ENCODE results near the gene MAML2.
A peak's percentile ranks its signal among the peaks of the same experiment; 100 is the strongest.

Gene MAML2

DNA sequence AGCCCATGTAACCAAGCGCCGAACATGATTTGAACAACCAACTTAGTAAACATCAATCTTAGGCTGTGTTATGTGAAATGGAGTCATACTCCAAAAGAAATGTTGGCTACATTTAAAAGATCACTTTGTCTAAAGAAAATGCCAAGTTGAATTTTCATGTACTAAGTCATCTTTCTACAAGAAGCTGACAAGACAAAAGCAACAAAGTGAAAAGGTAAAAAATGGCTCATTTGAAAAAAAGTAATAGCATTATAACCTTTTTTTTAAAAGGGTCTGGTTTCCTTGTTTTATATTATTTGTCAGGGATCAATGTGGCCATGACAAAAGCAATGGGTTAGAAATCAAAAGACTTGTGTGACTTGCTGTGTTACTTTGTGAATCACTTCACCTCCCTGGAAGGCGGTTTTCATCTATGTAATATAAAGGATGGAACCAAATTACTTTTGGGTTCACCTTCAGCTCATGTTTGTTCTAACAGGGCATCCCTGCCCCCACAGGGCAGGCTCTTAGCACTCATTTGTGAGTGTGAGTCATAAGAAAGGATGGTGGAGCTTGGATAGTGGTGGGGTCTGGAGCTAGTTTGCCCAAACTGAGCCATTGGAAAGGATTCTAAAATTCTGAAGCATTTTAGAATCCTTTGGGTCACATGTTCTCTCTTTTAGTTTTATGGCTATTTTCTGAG, 287.1 kb downstream of the MAML2 start:
- H3K4me1 ChIP-seq (ENCODE audit: low read length), result peaks cover 42% of the 10 kb centered on the region
- no peak overlapping the region for H3K4me2 ChIP-seq (ENCODE audit: low read depth, low read length)
- no peak for DNase-seq

DNA sequence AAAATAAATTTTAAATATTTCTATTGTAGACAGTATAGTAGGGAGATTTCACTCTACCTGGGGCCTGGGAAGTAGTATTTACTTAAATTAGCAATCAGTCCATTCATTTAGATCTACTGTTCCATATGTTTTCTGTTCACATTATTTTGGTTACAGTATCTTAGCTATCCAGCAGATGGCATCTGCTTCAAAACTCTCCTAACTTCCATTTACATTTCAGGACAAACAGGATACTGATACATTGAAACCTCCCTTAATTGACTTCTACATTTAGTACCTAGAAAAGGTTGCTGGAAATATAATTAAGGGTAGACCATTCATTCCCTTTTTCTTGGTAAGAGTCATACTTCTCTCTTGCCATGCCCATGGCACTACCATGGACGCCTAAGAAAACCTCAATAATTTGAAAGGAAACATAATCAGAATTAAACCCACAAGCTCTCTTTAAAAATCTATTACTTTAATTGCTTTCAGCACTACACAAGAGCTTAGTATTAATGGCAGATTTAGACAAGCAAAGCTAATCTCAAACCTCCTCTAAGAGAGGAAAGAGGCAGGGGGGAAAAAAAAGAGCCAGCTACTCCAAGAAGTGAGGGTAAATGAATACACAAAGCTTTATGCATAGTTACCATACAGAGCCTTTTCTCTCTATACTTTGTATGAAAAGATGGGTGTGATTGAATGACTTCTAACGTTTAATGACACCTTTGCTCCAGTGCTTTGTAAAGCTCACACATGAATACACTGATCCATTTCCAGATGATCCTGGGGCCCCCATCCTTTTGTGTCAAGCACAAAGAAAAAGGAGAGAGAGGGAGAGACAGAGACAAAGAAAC, 287.9 kb downstream of the MAML2 start:
- H3K4me1 ChIP-seq (ENCODE audit: low read length), result peaks cover 49% of the 10 kb centered on the region
- DNase-seq, result peak; percentile 23
- H3K9me3 ChIP-seq (replicated peaks; ENCODE audit: insufficient read depth, low read length), result no peaks in the 10 kb centered on the region
- H3K36me3 ChIP-seq (replicated peaks; ENCODE audit: insufficient read depth, low read length), result no peaks in the 10 kb centered on the region
- no peak overlapping the region for H3K27ac ChIP-seq (ENCODE audit: low read length)
- no peaks in the 10 kb centered on the region for H3K27me3 ChIP-seq (replicated peaks; ENCODE audit: insufficient read depth, low read length)
- no peaks in the 10 kb centered on the region for H3K9me2 ChIP-seq (replicated peaks; ENCODE audit: insufficient read depth, low read length)
- TF ChIP-seq, protein P1, sequence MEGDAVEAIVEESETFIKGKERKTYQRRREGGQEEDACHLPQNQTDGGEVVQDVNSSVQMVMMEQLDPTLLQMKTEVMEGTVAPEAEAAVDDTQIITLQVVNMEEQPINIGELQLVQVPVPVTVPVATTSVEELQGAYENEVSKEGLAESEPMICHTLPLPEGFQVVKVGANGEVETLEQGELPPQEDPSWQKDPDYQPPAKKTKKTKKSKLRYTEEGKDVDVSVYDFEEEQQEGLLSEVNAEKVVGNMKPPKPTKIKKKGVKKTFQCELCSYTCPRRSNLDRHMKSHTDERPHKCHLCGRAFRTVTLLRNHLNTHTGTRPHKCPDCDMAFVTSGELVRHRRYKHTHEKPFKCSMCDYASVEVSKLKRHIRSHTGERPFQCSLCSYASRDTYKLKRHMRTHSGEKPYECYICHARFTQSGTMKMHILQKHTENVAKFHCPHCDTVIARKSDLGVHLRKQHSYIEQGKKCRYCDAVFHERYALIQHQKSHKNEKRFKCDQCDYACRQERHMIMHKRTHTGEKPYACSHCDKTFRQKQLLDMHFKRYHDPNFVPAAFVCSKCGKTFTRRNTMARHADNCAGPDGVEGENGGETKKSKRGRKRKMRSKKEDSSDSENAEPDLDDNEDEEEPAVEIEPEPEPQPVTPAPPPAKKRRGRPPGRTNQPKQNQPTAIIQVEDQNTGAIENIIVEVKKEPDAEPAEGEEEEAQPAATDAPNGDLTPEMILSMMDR (IDR thresholded peaks at IDR 0.05; ENCODE audit: low read length), result peak; percentile 58
- TF ChIP-seq EZH2 (optimal IDR thresholded peaks at IDR 0.05; ENCODE audit: low read depth, low read length), result no peak
- TF ChIP-seq EZH2phosphoT487 (IDR thresholded peaks at IDR 0.05; ENCODE audit: low read length), result no peak
- H2AFZ ChIP-seq (ENCODE audit: low read length), result no peak overlapping the region
- H3K4me3 ChIP-seq (ENCODE audit: low read length), result no peak overlapping the region
- 0 out of 2 replicates have a peak, but pooled peaks cover 4% of the 10 kb centered on the region for H3K79me2 ChIP-seq (ENCODE audit: low read length)
- peaks cover 8% of the 10 kb centered on the region; the same call in 1 of the 2 replicates for H3F3A ChIP-seq (ENCODE audit: insufficient read depth, low read length)
- no peak overlapping the region for H3K9ac ChIP-seq (ENCODE audit: low read length)
- H4K20me1 ChIP-seq (ENCODE audit: insufficient read depth, low read length), result no peaks in the 10 kb centered on the region
- no peak overlapping the region for H3K4me2 ChIP-seq (ENCODE audit: low read depth, low read length)

More for the DNA sequence above, 287.1 kb downstream of the MAML2 start:
- Histone ChIP-seq H3K9ac (ENCODE audit: low read length) (no peak overlapping the region), H3F3A (ENCODE audit: insufficient read depth, low read length) (peaks cover 8% of the 10 kb centered on the region; the same call in 1 of the 2 replicates), H4K20me1 (ENCODE audit: insufficient read depth, low read length) (no peaks in the 10 kb centered on the region), H3K9me2 (replicated peaks; ENCODE audit: insufficient read depth, low read length) (no peaks in the 10 kb centered on the region), H2AFZ (ENCODE audit: low read length) (no peak overlapping the region), H3K27me3 (replicated peaks; ENCODE audit: insufficient read depth, low read length) (no peaks in the 10 kb centered on the region), H3K79me2 (ENCODE audit: low read length) (no peaks in the 10 kb centered on the region), H3K27ac (ENCODE audit: low read length) (no peak overlapping the region), H3K36me3 (replicated peaks; ENCODE audit: insufficient read depth, low read length) (no peaks in the 10 kb centered on the region), H3K9me3 (replicated peaks; ENCODE audit: insufficient read depth, low read length) (no peaks in the 10 kb centered on the region), H3K4me3 (ENCODE audit: low read length) (no peak overlapping the region)
- TF ChIP-seq EZH2 (optimal IDR thresholded peaks at IDR 0.05; ENCODE audit: low read depth, low read length), result no peak
- TF ChIP-seq, protein P1 (IDR thresholded peaks at IDR 0.05; ENCODE audit: low read length), result no peak
- TF ChIP-seq EZH2phosphoT487 (IDR thresholded peaks at IDR 0.05; ENCODE audit: low read length), result no peak

DNA sequence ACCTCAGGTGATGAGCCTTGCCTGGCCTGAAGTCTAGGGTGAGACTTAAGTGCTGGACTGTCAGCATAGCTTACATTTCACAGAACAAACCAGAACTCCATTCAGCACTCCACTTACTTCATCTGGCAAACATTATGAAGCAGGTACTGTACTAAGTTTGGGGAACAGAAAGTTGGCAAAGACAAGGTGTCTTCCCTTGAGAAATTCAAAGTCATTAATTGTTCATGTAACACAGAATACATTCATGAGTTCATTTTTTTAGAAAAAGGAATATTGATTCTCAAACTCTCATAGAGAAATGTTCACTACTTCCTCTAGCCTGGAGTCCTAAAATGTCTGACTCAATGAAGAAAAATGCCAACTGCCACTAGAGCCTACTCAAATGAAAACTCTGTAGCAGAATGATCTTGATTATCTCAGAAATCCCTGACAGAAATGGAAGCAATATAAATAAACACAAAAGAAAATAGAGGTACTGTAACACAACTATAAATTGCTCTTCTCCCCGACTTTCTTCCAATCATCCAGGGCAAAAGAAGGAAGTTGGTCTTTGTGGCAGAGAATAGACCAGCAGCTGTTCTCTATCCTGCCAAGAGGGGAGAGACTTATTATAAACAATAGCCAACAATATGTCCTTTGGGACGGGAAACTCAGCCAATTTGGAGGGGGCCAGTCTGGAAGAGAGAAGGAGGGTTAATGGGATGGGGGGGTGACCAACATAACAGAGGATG, 289.9 kb downstream of the MAML2 start:
- no peak overlapping the region for H2AFZ ChIP-seq (ENCODE audit: low read length)
- peaks cover 49% of the 10 kb centered on the region for H3K4me1 ChIP-seq (ENCODE audit: low read length)
- H3K9ac ChIP-seq (ENCODE audit: low read length), result no peak overlapping the region
- no peaks in the 10 kb centered on the region for H3K9me3 ChIP-seq (replicated peaks; ENCODE audit: insufficient read depth, low read length)
- no peaks in the 10 kb centered on the region for H3K27me3 ChIP-seq (replicated peaks; ENCODE audit: insufficient read depth, low read length)
- H3K4me3 ChIP-seq (ENCODE audit: low read length), result no peak overlapping the region
- no peak for DNase-seq
- H3F3A ChIP-seq (ENCODE audit: insufficient read depth, low read length), result peaks cover 8% of the 10 kb centered on the region; the same call in 1 of the 2 replicates
- H3K79me2 ChIP-seq (ENCODE audit: low read length), result 0 out of 2 replicates have a peak, but pooled peaks cover 5% of the 10 kb centered on the region
- TF ChIP-seq, protein P1 (IDR thresholded peaks at IDR 0.05; ENCODE audit: low read length), result no peak
- TF ChIP-seq EZH2phosphoT487 (IDR thresholded peaks at IDR 0.05; ENCODE audit: low read length) (no peak), EZH2 (optimal IDR thresholded peaks at IDR 0.05; ENCODE audit: low read depth, low read length) (no peak)
- H3K4me2 ChIP-seq (ENCODE audit: low read depth, low read length), result peak overlapping the region; percentile 7; the same call in 1 of the 2 replicates
- H4K20me1 ChIP-seq (ENCODE audit: insufficient read depth, low read length), result no peaks in the 10 kb centered on the region
- H3K36me3 ChIP-seq (replicated peaks; ENCODE audit: insufficient read depth, low read length), result no peaks in the 10 kb centered on the region
- H3K27ac ChIP-seq (ENCODE audit: low read length), result peak overlapping the region; percentile 57; the same call in 1 of the 2 replicates
- no peaks in the 10 kb centered on the region for H3K9me2 ChIP-seq (replicated peaks; ENCODE audit: insufficient read depth, low read length)

Measured in MM.1S (cell line).